22Rv1 (cell line): ENCODE results near the gene STX12.
"Not testable (repeated sequence)": the region's sequence is repeated elsewhere in the genome, so short reads cannot be mapped to it uniquely, and the experiment has no call there.

Experiments used
- ZFX ChIP-seq: fragments of 450-650 bp; IDR thresholded peaks from 2 replicates; pipeline ENCODE4 v1.6.1; 2017; ENCODE audit warnings: antibody characterized with exemption, borderline replicate concordance
- TF ChIP-seq, protein P1 (sequence below): fragments of 450-650 bp; IDR thresholded peaks from 2 replicates; pipeline ENCODE4 v1.5.1; 2017; ENCODE audit warnings: mild to moderate bottlenecking

DNA sequence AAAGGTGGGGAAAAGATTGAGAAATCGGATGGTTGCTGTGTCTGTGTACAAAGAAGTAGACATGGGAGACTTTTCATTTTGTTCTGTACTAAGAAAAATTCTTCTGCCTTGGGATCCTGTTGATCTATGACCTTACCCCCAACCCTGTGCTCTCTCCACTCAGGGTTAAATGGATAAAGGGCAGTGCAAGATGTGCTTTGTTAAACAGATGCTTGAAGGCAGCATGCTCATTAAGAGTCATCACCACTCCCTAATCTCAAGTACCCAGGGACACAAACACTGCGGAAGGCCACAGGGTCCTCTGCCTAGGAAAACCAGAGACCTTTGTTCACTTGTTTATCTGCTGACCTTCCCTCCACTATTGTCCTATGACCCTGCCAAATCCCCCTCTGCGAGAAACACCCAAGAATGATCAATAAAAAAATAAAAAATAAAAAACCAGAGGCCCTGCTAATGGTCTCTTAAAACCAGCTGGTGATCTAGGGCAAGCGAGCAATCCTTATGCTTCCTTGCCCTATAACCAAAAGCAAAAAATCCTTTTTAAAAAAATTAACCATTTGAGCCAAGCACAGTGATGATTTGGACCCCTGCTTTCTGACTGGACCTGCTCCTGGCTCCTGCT is 56.4 kb downstream of the STX12 start:
- TF ChIP-seq, protein P1, sequence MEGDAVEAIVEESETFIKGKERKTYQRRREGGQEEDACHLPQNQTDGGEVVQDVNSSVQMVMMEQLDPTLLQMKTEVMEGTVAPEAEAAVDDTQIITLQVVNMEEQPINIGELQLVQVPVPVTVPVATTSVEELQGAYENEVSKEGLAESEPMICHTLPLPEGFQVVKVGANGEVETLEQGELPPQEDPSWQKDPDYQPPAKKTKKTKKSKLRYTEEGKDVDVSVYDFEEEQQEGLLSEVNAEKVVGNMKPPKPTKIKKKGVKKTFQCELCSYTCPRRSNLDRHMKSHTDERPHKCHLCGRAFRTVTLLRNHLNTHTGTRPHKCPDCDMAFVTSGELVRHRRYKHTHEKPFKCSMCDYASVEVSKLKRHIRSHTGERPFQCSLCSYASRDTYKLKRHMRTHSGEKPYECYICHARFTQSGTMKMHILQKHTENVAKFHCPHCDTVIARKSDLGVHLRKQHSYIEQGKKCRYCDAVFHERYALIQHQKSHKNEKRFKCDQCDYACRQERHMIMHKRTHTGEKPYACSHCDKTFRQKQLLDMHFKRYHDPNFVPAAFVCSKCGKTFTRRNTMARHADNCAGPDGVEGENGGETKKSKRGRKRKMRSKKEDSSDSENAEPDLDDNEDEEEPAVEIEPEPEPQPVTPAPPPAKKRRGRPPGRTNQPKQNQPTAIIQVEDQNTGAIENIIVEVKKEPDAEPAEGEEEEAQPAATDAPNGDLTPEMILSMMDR, result not testable (repeated sequence)
- not testable (repeated sequence) for TF ChIP-seq ZFX
